GM11168 (cell line): Measurements from ENCODE around the gene DNAJC25.

Source experiments
- in situ Hi-C: fragments of 300-500 bp; cut with MboI; formaldehyde crosslinking; loops from one replicate; pipeline ENCODE4 v1.12.0; 2022; ENCODE audit warnings: low sequenced_read_pairs; ENCODE audit not compliant: unreplicated experiment

DNAJC25 gene

GRCh38 chr9:111622626-111623025 lies 8.5 kb upstream of the DNAJC25 start:
- in situ Hi-C loops = no loop called here

- in situ Hi-C loops = no loop called here
Observed at GRCh38 chr9:111627260-111627963, 3.7 kb upstream of the DNAJC25 start.

- in situ Hi-C loops = no loop called here
Observed at GRCh38 chr9:111628411-111628810, 2.7 kb upstream of the DNAJC25 start.

GRCh38 chr9:111630182-111630963 lies 761 bp upstream of the DNAJC25 start:
- in situ Hi-C loops = no loop called here

- in situ Hi-C loops = no loop called here
Observed at GRCh38 chr9:111630964-111631213, 245 bp upstream of the DNAJC25 start.

GRCh38 chr9:111632060-111632459 lies 926 bp downstream of the DNAJC25 start:
- in situ Hi-C loops = no loop called here

- in situ Hi-C loops = no loop called here
Observed at GRCh38 chr9:111632695-111633388, 1.7 kb downstream of the DNAJC25 start.

GRCh38 chr9:111633389-111633736 lies 2.2 kb downstream of the DNAJC25 start:
- in situ Hi-C loops = no loop called here

- in situ Hi-C loops = no loop called here
Observed at GRCh38 chr9:111634860-111635259, 3.7 kb downstream of the DNAJC25 start.

GRCh38 chr9:111637421-111637950 lies 6.4 kb downstream of the DNAJC25 start:
- in situ Hi-C loops = no loop called here

- in situ Hi-C loops = no loop called here
Observed at GRCh38 chr9:111644195-111644772, 13.2 kb downstream of the DNAJC25 start.

GRCh38 chr9:111645806-111646205 lies 14.7 kb downstream of the DNAJC25 start:
- in situ Hi-C loops = no loop called here

- in situ Hi-C loops = no loop called here
Observed at GRCh38 chr9:111646417-111646816, 15.3 kb downstream of the DNAJC25 start.

GRCh38 chr9:111648066-111648465 lies 16.9 kb downstream of the DNAJC25 start:
- in situ Hi-C loops = no loop called here

GRCh38 chr9:111649016-111649415 lies 17.9 kb downstream of the DNAJC25 start:
- in situ Hi-C loops = no loop called here

- in situ Hi-C loops = no loop called here
Observed at GRCh38 chr9:111657051-111657450, 25.9 kb downstream of the DNAJC25 start.

GRCh38 chr9:111658943-111659342 lies 27.8 kb downstream of the DNAJC25 start:
- in situ Hi-C loops = no loop called here

- in situ Hi-C loops = no loop called here
Observed at GRCh38 chr9:111659691-111660090, 28.6 kb downstream of the DNAJC25 start.

- in situ Hi-C loops = no loop called here
Observed at GRCh38 chr9:111661150-111661801, 30.1 kb downstream of the DNAJC25 start, which contains the start of gene GNG10. GNG10 (plus strand) TSS chr9:111661605; CDS start chr9:111661635, 30 bp downstream.

- in situ Hi-C loops = no loop called here
Observed at GRCh38 chr9:111661802-111662521, 30.8 kb downstream of the DNAJC25 start.
